GM13977 (cell line): ENCODE data around the gene ING3.

Experiments
- DNase-seq: peaks from one replicate; pipeline ENCODE4 v3.0.0; 2012; ENCODE audit warnings: low spot score
- CTCF ChIP-seq: IDR thresholded peaks from 2 replicates; pipeline ENCODE4 v1.5.1; 2012; ENCODE audit warnings: mild to moderate bottlenecking, control low read depth; ENCODE audit not compliant: insufficient read depth; ENCODE audit errors: extremely low read depth, missing control alignments
- in situ Hi-C: fragments of 300-500 bp; cut with MboI; formaldehyde crosslinking; loops from one replicate; pipeline ENCODE4 v1.12.0; 2022; ENCODE audit warnings: low sequenced_read_pairs, low pct_unique_long_range_greater_than_20kb, mixed read lengths, inconsistent platforms; ENCODE audit not compliant: unreplicated experiment

ING3 gene, protein sequence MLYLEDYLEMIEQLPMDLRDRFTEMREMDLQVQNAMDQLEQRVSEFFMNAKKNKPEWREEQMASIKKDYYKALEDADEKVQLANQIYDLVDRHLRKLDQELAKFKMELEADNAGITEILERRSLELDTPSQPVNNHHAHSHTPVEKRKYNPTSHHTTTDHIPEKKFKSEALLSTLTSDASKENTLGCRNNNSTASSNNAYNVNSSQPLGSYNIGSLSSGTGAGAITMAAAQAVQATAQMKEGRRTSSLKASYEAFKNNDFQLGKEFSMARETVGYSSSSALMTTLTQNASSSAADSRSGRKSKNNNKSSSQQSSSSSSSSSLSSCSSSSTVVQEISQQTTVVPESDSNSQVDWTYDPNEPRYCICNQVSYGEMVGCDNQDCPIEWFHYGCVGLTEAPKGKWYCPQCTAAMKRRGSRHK

GRCh38 chr7:120950539-120951308, at the start of gene ING3:
Gene ING3, plus strand, starts transcription at chr7:120950777. Its CDS starts 120 bp downstream, at chr7:120950897.
- DNase-seq = peak; percentile 86
- no peak for TF ChIP-seq CTCF
- in situ Hi-C loops = no loop called here

DNA sequence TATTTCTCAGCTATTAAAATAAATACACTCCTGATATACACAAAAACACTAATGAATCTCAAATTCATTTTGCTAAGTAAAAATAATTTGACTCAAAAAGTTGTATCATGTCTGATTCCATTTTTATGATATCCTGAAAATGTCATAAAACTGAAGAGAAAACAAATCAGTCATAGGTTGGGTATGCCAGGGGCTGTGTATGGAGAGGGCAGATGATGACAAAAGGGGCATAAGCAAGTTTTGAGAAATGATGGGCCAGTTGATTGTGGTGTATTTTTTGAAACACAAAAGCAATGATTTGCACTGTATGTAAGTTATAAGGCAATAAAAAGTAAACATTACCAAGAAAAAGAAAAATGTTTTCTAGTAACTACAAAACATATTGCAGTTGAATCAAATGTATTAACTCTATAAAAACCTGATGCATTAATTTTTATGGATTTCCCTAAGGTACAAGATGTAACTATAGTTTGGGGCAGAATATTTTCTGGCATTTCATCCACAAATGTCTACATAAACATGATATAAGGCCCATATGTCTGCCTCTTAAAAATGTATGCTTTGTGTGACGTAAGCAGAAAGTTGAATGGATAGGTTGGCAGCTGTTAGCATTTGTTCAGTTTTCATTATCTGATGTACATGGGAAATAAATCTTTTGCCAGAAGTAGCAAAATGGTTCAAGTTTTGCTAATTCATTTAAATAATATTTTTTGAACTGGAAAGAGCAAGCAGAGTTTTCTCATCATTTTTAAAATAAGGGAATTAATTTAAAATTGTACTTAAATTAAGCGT, 35.1 kb upstream of the ING3 start:
- no peak for DNase-seq
- in situ Hi-C loops = no loop called here

GRCh38 chr7:120916121-120916520, 34.5 kb upstream of the ING3 start:
- in situ Hi-C loops = no loop called here
- no peak for DNase-seq
- no peak for TF ChIP-seq CTCF

More for the DNA sequence above, 35.1 kb upstream of the ING3 start:
- no peak for TF ChIP-seq CTCF

GRCh38 chr7:120916538-120916937, 34.0 kb upstream of the ING3 start:
- in situ Hi-C loops = no loop called here
- TF ChIP-seq CTCF = no peak

DNA sequence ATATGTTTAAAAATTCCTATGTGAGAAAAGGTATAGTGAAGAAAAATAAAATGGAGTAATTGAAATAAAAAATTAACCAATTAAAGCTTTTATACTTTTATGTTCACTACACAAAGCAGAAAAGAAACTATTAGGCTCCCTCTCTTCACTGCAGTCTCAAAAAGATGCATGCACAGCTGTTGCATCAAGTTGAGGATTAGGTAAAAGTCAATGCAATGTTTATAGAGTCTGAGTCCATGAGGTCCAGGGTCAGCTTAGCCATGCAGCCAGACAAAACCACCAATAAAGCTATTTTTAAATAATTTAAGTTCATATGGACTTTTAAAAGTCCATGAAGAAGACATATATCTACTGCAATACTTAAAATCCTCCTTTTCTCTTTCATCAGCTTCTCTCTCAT, 31.1 kb upstream of the ING3 start:
- no peak for TF ChIP-seq CTCF
- in situ Hi-C loops = no loop called here
- no peak for DNase-seq

More at GRCh38 chr7:120916538-120916937, 34.0 kb upstream of the ING3 start:
- no peak for DNase-seq

- DNase-seq = no peak
- TF ChIP-seq CTCF = no peak
- in situ Hi-C loops = loop anchor here (10.0 kb wide), 1 partner anchor 105 kb away; no protein-coding TSS in a partner anchor
Measured at GRCh38 chr7:120920034-120920433, 30.5 kb upstream of the ING3 start.
